Gastroesophageal sphincter (tissue), 3 donors: ENCODE results near the gene AP3D1.

Source experiments
- CTCF ChIP-seq, 4 experiments: fragments of 200-600 bp in 2 of 4; fragments of 450-650 bp in 2 of 4; sonication (generic) in 1 of 4; IDR thresholded peaks; one replicate each; pipeline ENCODE4 v1.5.1; 2017 to 2019; ENCODE audit warnings: antibody characterized with exemption in 4 of 4, mild to moderate bottlenecking in 2 of 4, moderate library complexity in 2 of 4
- POLR2A ChIP-seq, 2 donors: fragments of 450-650 bp; IDR thresholded peaks; one replicate each; pipeline ENCODE4 v1.6.1; 2017; ENCODE audit warnings: antibody characterized with exemption in 2 of 2, mild to moderate bottlenecking in 2 of 2, moderate library complexity in 1 of 2
- POLR2AphosphoS5 ChIP-seq: sonication (generic); formaldehyde crosslinking; IDR thresholded peaks from one replicate; pipeline ENCODE4 v1.6.1; 2017; ENCODE audit warnings: antibody characterized with exemption

- TF ChIP-seq CTCF (IDR thresholded peaks at IDR 0.05) = no peak
- TF ChIP-seq POLR2AphosphoS5 = no peak
- no peak for TF ChIP-seq POLR2A (IDR thresholded peaks at IDR 0.05)
Measured at GRCh38 chr19:2079865-2080301, 71.5 kb downstream of the AP3D1 start.
